Activated CD8-positive, alpha-beta memory T cell treated with anti-CD3 and anti-CD28 coated beads, Interleukin-2, amount 50 U/mL, for 1 hour (primary cell): Measurements from ENCODE around the gene ZNF426.
"Not testable (repeated sequence)": the region's sequence is repeated elsewhere in the genome, so short reads cannot be mapped to it uniquely, and the experiment has no call there.

Experiments
- DNase-seq: peaks from one replicate; pipeline ENCODE4 v3.0.0-alpha.2; 2020; ENCODE audit errors: extremely low read depth

The ZNF426 gene

DNA sequence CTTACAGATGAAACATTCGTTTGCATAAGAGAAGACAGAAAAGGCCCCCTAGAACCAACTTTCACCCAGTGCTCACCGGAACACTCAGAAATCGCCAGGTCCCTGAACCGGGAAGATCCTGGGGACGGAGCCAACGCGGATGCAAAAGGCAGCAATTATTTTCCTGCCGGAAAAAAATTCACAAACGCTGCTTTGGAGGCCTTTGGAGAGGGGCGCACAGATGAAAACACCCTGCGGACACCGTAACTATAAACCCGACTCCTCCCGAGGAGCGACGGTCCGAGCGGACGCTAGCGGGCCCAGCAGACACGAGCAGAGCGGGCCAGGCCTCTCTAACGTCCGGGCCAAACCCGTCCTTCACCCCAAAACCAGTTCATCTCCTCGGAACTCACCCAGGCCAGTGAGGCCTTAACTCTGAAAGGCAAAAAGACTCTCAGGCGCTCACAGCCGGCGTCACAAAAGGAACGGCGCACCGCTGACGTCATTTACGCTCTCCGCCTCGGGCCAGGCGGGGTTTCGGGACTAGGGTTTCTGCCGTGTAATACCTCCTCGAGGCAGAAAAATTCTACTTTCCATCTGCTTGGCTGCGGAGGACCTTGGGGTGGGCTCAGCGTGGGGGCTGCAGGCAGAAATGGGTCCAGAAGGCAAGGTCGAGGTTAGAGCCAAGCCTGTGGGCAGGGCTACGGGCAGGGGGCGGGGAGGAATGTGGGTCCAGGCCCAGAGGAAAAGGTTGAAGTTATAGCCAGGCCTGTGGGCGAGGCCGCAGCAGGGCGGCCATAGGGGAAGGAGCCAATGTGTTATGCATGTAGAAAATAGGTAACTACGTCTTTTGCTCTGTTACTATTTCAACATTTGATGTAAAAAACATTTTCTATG is at the start of gene ZNF426:
Gene ZNF426, minus strand, starts transcription at position 463 of the 876 bp plus-strand sequence. CDS start 2,413 bp downstream, outside the sequence.
- DNase-seq = peak; percentile 50

GRCh38 chr19:9586764-9587163 is 48.3 kb upstream of the ZNF426 start:
- peak; percentile 61 for DNase-seq

DNA sequence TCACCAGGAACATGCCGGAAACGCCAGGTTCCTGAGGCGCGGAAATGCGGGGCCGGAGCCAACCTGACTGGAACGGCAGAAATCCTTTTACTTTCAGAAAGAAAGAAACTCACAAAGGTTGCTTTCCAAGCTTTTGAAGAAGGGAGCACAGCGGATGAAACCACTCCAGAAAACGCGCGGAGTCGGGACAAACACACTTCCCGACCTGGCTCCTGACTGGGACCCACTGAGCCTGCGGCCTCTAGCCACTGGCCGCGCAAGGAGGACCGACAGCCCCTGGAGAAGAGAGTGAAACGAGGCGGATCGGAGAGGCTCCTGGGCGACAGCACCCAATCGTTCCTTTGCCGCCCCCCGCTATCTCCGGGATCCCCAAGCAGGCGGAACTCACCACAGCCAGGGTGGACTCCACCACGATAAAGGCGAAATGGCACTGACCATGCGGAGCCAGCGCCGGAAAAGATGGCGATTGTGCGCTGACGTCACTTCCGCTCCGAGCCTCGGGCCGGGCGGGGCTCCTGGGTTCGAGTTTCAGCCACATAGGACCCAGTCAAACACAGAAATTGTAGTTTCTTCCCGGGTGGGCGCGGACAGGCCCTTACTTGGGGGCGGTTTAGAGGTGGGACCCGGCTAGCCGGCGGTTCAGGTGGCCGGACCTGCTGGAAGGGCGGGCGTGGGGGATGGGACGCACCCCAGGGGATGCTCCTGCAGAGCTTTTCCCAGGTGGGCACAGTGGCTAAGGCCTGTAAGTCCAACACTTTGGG is 45.8 kb upstream of the ZNF426 start, which contains the start of gene ZNF121:
Gene ZNF121, minus strand, starts transcription at position 432 of the 761 bp plus-strand sequence. CDS start 16,407 bp downstream, outside the sequence.
- peak; percentile 39 for DNase-seq

- not testable (repeated sequence) for DNase-seq
Observed at GRCh38 chr19:9582081-9582725, 43.8 kb upstream of the ZNF426 start.

- no peak for DNase-seq
Observed at GRCh38 chr19:9580728-9581127, 42.3 kb upstream of the ZNF426 start.

DNA sequence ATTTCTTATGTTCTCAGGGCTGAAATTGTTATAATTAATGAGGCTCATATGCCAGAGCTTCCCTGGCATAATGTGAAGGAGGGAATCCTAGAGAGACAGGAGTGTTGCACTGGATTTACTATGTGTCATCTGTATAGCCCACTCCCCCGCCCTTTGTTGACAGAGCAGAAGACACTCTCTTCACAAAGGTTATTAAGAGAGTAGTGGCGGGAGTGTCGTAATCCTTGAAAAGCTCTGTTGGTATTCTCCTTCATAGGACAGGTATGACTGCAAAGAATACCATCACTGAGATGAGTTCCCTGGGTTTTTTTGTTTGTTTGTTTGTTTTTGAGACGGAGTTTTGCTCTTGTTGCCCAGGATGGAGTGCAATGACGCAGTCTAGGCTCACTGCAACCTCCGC is 31.8 kb upstream of the ZNF426 start:
- DNase-seq = no peak

GRCh38 chr19:9566729-9567128 is 28.3 kb upstream of the ZNF426 start:
- DNase-seq = no peak

GRCh38 chr19:9565900-9566705 is 27.7 kb upstream of the ZNF426 start:
- DNase-seq = no peak

DNA sequence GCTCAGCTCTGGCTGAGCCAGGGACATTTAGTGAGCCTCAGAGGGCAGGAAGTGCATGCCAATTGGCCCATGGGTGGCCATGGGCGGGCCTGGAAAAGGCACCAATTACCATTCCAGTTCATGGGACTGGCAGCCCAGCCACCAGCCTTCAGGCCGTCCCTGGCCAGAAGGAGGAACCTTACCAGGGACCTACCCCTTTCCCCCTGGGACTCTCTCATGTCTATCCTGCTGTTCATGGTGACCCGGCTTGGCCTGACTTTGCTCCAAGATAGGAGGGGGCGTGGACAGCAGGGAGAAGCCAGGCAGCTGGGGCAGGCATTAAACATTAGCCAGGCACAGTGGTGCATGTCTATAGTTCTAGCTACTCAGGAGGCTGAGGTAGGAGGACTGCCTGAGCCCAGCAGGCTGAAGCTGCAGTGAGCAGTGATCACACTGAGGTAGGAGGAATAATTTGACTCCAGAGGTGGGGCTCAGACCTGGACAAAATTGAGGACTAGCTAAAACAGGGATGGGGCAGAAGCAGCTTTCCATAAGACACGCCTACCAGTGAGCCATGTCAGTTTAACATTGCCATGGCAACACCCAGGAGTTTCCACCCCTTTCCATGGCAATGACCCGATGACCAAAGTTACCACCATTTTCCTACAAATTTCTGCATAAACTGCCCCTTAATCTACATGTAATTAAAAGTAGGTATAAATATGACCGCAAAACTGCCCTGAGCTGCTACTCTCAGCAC is 14.3 kb upstream of the ZNF426 start:
- no peak for DNase-seq

GRCh38 chr19:9547870-9548269 is 9.4 kb upstream of the ZNF426 start:
- no peak for DNase-seq

DNA sequence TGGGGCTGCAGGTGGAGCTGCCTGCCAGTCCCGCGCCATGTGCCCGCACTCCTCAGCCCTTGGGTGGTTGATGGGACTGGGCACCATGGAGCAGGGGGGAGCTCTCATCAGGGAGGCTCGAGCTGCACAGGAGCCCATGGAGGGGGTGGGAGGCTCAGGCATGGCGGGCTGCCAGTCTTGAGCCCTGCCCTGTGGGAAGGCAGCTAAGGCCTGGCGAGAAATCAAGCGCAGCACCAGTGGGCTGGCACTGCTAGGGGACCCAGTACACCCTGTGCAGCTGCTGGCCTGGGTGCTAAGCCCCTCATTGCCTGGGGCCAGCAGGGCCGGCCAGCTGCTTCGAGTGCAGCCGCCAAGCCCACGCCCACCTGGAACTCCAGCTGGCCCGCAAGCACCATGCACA is 2.8 kb upstream of the ZNF426 start:
- DNase-seq = not testable (repeated sequence)

- not testable (repeated sequence) for DNase-seq
Observed at GRCh38 chr19:9539921-9540320, 1.5 kb upstream of the ZNF426 start.

DNA sequence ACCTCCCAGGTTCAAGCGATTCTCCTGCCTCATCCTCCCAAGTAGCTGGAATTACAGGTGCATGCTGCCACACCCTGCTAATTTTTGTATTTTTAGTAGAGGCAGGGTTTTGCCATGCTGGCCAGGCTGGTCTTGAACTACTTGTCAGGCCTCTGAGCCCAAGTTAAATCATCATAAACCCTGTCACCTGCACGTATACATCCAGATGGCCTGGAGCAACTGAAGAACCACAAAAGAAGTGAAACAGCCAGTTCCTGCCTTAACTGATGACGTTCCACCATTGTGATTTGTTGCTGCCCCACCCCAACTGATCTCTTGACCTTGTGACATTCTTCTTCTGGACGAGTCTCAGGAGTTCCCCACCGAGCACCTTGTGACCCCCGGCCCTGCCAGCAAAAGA is 756 bp upstream of the ZNF426 start:
- DNase-seq = not testable (repeated sequence)

GRCh38 chr19:9535934-9536333 is 2.5 kb downstream of the ZNF426 start:
- DNase-seq = no peak

GRCh38 chr19:9531933-9532332 is 6.5 kb downstream of the ZNF426 start:
- no peak for DNase-seq

GRCh38 chr19:9528757-9529336 is 9.6 kb downstream of the ZNF426 start:
- no peak for DNase-seq

DNA sequence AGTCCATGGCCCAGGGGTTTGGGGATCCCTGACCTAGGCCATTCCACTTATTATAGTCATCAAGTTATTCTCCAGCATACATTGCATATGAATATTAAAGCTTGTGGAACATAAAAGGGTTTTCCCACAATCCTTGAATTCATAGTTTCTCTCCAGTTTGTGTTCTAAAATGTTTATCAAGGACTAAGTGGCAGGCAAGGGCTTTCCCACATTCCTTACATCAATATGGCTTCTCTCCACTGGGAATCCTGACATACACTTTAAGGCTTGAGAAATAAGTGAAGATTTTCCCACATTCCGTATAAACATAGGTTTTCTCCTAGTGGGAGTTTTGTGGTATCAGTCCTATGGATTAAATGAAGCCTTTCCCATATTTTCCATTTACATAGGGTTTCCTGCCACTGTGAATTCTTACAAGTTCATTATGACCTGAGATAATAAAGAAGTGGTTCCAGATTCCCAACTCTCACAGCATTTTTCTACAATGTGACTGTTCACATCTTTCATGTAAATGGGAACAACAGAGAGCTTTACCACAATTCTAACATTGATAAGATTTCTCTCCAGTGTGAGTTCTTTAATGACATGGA is 14.5 kb downstream of the ZNF426 start:
- no peak for DNase-seq

- no peak for DNase-seq
Observed at GRCh38 chr19:9507285-9507684, 31.2 kb downstream of the ZNF426 start.

GRCh38 chr19:9500796-9501195 is 37.6 kb downstream of the ZNF426 start:
- DNase-seq = no peak
